GM12864 (cell line): ENCODE data around the gene VAMP5.

Experiments
- DNase-seq: peaks from one replicate; pipeline ENCODE4 v3.0.0-alpha.2; 2011; ENCODE audit warnings: low read depth
- H3K4me3 ChIP-seq: 2 replicates; pipeline ENCODE4 v1.5.1; 2011; ENCODE audit warnings: mild to moderate bottlenecking, low read depth, low read length, control low read depth
- CTCF ChIP-seq: IDR thresholded peaks from 2 replicates; pipeline ENCODE4 v1.5.1; 2011; ENCODE audit warnings: low read depth, mild to moderate bottlenecking, moderate library complexity, low read length, control low read depth, inconsistent platforms; ENCODE audit errors: missing control alignments

VAMP5 gene

GRCh38 chr2:85578243-85579180, 5.7 kb upstream of the VAMP5 start:
- H3K4me3 ChIP-seq, result peak overlapping the region; percentile 52
- no peak for DNase-seq
- TF ChIP-seq CTCF, result no peak

GRCh38 chr2:85579266-85579935, 4.8 kb upstream of the VAMP5 start:
- peak overlapping the region; percentile 52 for H3K4me3 ChIP-seq
- TF ChIP-seq CTCF, result no peak
- DNase-seq, result no peak

GRCh38 chr2:85580206-85580605, 4.0 kb upstream of the VAMP5 start:
- no peak for DNase-seq
- H3K4me3 ChIP-seq, result no peak overlapping the region
- no peak for TF ChIP-seq CTCF

GRCh38 chr2:85582492-85582891, 1.7 kb upstream of the VAMP5 start:
- no peak for DNase-seq
- TF ChIP-seq CTCF, result no peak
- H3K4me3 ChIP-seq, result no peak overlapping the region

GRCh38 chr2:85583667-85584353, 421 bp upstream of the VAMP5 start:
- no peak for DNase-seq
- TF ChIP-seq CTCF, result no peak
- peak overlapping the region; percentile 68 for H3K4me3 ChIP-seq

- peak overlapping the region; percentile 68 for H3K4me3 ChIP-seq
- DNase-seq, result no peak
- TF ChIP-seq CTCF, result no peak
Measured at GRCh38 chr2:85584857-85585780, 888 bp downstream of the VAMP5 start.
